ENCODE results near the gene CKM.

The CKM gene

DNA sequence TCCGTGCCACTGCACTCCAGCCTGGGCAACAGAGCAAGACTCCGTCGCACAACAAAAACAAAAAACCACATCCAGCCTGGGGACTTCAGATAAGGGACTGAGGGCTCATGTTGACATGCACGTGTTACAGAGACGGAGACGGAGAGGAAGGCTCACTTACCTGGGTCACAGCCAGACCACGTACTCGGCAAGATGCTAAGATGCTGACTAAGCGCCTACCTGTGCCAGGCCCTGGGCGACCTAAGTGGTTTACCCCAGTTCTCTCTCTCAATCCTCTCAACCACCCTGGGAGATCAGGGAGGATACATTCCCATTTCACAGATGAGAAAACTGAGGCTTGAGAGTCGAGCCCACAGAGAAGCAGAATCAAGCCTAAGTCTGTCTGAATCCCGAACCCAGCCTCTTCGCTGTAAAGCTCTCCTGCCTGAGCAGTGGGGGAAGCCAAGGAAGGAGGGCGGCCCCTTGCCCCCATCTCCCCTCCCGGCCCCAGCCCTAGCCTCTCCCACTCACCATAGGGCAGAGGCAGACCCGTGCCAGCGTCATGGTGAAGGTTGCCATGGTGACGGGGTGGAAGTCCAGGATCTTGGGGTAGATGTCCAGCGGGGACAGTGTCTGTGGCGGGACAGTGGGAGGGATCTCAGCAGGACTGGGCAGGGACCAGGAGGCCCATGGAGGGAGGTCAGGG is 34.2 kb upstream of the CKM start:
- Histone ChIP-seq H3K36me3 (ENCODE audit: insufficient read depth, low read length) (peaks cover 13% of the 10 kb centered on the region; the same call in 1 of the 2 replicates), H2AFZ (ENCODE audit: low read length, unreplicated experiment) (no peak overlapping the region), H3K4me3 (ENCODE audit: low read depth, low read length) (no peak overlapping the region), H3K27me3 (ENCODE audit: insufficient read depth, low read length) (no peaks in the 10 kb centered on the region), H3K27ac (ENCODE audit: low read depth, low read length) (no peak overlapping the region), H3K79me2 (ENCODE audit: control insufficient read depth, insufficient read depth, low read length, unreplicated experiment) (no peaks in the 10 kb centered on the region), H3K4me1 (ENCODE audit: control insufficient read depth, insufficient read depth, low read length, unreplicated experiment) (no peaks in the 10 kb centered on the region)

DNA sequence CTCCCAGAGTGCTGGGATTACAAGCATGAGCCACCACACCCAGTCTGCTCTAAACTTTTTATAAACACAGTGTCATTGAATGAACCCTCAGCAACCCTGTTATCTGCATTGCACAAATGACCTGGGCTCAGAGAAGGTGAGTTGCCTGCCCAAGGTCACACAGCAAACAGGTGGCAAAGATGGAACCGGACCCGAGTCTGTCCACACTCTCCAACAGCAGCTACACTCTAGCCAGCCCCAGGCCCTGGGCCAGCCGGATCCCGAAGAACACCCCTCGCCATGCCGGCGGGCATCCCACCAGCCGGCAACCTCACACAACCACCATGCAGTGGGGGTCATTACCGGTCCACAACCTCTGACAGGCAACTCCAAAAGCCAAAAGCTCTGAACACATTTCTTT is 33.2 kb upstream of the CKM start:
- Histone ChIP-seq H3K36me3 (ENCODE audit: insufficient read depth, low read length) (peaks cover 13% of the 10 kb centered on the region; the same call in 1 of the 2 replicates), H3K4me1 (ENCODE audit: control insufficient read depth, insufficient read depth, low read length, unreplicated experiment) (no peaks in the 10 kb centered on the region), H3K4me3 (ENCODE audit: low read depth, low read length) (no peak overlapping the region), H2AFZ (ENCODE audit: low read length, unreplicated experiment) (no peak overlapping the region), H3K27ac (ENCODE audit: low read depth, low read length) (no peak overlapping the region), H3K79me2 (ENCODE audit: control insufficient read depth, insufficient read depth, low read length, unreplicated experiment) (no peaks in the 10 kb centered on the region), H3K27me3 (ENCODE audit: insufficient read depth, low read length) (no peaks in the 10 kb centered on the region)

GRCh38 chr19:45355402-45355801 is 32.7 kb upstream of the CKM start:
- Histone ChIP-seq H3K79me2 (ENCODE audit: control insufficient read depth, insufficient read depth, low read length, unreplicated experiment) (no peaks in the 10 kb centered on the region), H3K4me1 (ENCODE audit: control insufficient read depth, insufficient read depth, low read length, unreplicated experiment) (no peaks in the 10 kb centered on the region), H3K4me3 (ENCODE audit: low read depth, low read length) (no peak overlapping the region), H3K27me3 (ENCODE audit: insufficient read depth, low read length) (no peaks in the 10 kb centered on the region), H2AFZ (ENCODE audit: low read length, unreplicated experiment) (no peak overlapping the region), H3K27ac (ENCODE audit: low read depth, low read length) (no peak overlapping the region), H3K36me3 (ENCODE audit: insufficient read depth, low read length) (peaks cover 13% of the 10 kb centered on the region; the same call in 1 of the 2 replicates)

DNA sequence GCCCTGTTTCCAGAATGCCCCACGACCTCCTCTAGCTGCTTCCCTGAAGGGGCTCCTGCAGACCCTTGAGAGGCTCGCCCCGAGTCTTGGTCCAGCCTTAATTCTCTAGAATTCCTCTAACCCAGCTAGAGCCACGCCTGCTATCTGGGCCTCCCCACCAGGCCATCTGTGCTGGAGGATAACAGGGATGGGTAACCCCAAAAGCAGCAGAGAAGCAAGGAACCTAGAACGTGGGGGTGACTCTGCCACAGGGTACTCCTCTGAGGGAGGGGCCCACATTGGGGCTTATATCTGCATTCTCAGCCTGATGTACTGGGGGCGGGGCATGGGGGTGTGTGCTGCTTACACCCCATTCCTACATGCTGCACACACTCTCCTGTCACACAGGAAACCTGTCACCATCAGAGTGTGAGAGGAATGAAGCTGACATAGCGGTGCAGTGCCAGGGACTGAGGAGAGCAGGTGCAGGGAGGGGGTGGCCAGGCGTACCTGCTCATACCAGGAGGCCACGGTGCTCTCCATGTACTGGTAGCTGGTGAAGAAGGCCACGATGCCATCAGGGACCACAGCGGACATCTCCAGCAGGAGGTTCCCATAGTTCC is 31.7 kb upstream of the CKM start:
- Histone ChIP-seq H3K79me2 (ENCODE audit: control insufficient read depth, insufficient read depth, low read length, unreplicated experiment) (no peaks in the 10 kb centered on the region), H3K4me1 (ENCODE audit: control insufficient read depth, insufficient read depth, low read length, unreplicated experiment) (no peaks in the 10 kb centered on the region), H3K36me3 (ENCODE audit: insufficient read depth, low read length) (peaks cover 13% of the 10 kb centered on the region; the same call in 1 of the 2 replicates)

DNA sequence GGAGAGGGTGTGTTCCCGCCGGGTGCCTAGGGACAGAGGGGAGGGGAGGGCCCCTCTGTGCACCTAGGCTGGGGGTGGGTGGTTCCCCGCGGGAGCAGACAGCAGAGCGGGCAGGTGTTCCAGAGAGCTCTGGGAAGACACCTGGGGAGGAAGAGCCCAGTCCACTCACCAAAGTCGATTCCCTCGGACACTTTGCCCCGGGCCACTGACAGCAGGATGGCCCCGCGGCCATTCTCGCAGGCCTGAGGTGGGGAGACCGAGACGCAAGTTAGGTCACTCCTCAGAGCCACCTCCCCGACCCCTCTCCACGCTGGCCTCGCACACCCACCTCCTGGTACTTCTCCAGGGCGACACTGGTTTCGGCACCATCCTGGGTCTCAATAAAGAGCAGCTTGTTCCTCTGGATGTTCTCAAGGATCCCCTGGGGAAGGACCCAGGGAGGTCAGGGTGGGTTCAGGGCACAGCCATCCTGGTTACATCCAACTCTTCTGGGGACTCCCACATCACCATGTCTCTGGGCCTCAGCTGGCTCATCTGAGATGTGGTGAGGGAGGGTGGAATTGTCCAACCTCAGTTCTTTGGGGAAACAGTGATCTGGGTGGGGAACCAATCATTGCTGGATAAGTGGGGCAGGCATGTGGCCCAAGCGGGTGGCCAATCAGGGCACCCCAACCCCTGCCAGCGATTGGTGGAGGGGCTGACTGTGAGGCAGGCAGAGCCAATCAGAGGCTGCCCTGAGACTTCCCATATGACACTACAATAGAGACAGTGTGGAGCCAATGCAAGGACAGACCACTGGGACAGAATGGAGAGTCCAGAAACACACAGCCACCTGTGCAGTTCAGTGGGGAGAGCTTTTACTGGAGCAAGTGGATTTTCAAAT is 30.5 kb upstream of the CKM start:
- Histone ChIP-seq H3K27ac (ENCODE audit: low read depth, low read length) (no peak overlapping the region), H3K4me3 (ENCODE audit: low read depth, low read length) (no peak overlapping the region), H3K4me1 (ENCODE audit: control insufficient read depth, insufficient read depth, low read length, unreplicated experiment) (no peaks in the 10 kb centered on the region), H3K27me3 (ENCODE audit: insufficient read depth, low read length) (no peaks in the 10 kb centered on the region), H3K79me2 (ENCODE audit: control insufficient read depth, insufficient read depth, low read length, unreplicated experiment) (no peaks in the 10 kb centered on the region), H2AFZ (ENCODE audit: low read length, unreplicated experiment) (no peak overlapping the region), H3K36me3 (ENCODE audit: insufficient read depth, low read length) (peaks cover 13% of the 10 kb centered on the region; the same call in 1 of the 2 replicates)

More for the DNA sequence above, 31.7 kb upstream of the CKM start:
- Histone ChIP-seq H3K27me3 (ENCODE audit: insufficient read depth, low read length) (no peaks in the 10 kb centered on the region), H3K4me3 (ENCODE audit: low read depth, low read length) (no peak overlapping the region), H2AFZ (ENCODE audit: low read length, unreplicated experiment) (no peak overlapping the region), H3K27ac (ENCODE audit: low read depth, low read length) (no peak overlapping the region)

GRCh38 chr19:45352471-45352870 is 29.8 kb upstream of the CKM start:
- H3K36me3 ChIP-seq (ENCODE audit: insufficient read depth, low read length): peaks cover 13% of the 10 kb centered on the region; the same call in 1 of the 2 replicates
- no peak overlapping the region for H2AFZ ChIP-seq (ENCODE audit: low read length, unreplicated experiment)
- H3K27me3 ChIP-seq (ENCODE audit: insufficient read depth, low read length): no peaks in the 10 kb centered on the region
- no peaks in the 10 kb centered on the region for H3K4me1 ChIP-seq (ENCODE audit: control insufficient read depth, insufficient read depth, low read length, unreplicated experiment)
- H3K27ac ChIP-seq (ENCODE audit: low read depth, low read length): no peak overlapping the region
- H3K79me2 ChIP-seq (ENCODE audit: control insufficient read depth, insufficient read depth, low read length, unreplicated experiment): no peaks in the 10 kb centered on the region
- H3K4me3 ChIP-seq (ENCODE audit: low read depth, low read length): no peak overlapping the region

GRCh38 chr19:45352062-45352461 is 29.4 kb upstream of the CKM start:
- Histone ChIP-seq H3K36me3 (ENCODE audit: insufficient read depth, low read length) (peaks cover 10% of the 10 kb centered on the region; the same call in 1 of the 2 replicates), H3K4me1 (ENCODE audit: control insufficient read depth, insufficient read depth, low read length, unreplicated experiment) (no peaks in the 10 kb centered on the region), H3K79me2 (ENCODE audit: control insufficient read depth, insufficient read depth, low read length, unreplicated experiment) (no peaks in the 10 kb centered on the region), H3K4me3 (ENCODE audit: low read depth, low read length) (no peak overlapping the region), H3K27me3 (ENCODE audit: insufficient read depth, low read length) (no peaks in the 10 kb centered on the region), H3K27ac (ENCODE audit: low read depth, low read length) (no peak overlapping the region), H2AFZ (ENCODE audit: low read length, unreplicated experiment) (no peak overlapping the region)

GRCh38 chr19:45351401-45351952 is 28.8 kb upstream of the CKM start:
- no peak overlapping the region for H2AFZ ChIP-seq (ENCODE audit: low read length, unreplicated experiment)
- no peak overlapping the region for H3K27ac ChIP-seq (ENCODE audit: low read depth, low read length)
- no peaks in the 10 kb centered on the region for H3K79me2 ChIP-seq (ENCODE audit: control insufficient read depth, insufficient read depth, low read length, unreplicated experiment)
- no peaks in the 10 kb centered on the region for H3K27me3 ChIP-seq (ENCODE audit: insufficient read depth, low read length)
- no peak overlapping the region for H3K4me3 ChIP-seq (ENCODE audit: low read depth, low read length)
- H3K36me3 ChIP-seq (ENCODE audit: insufficient read depth, low read length): peaks cover 10% of the 10 kb centered on the region; the same call in 1 of the 2 replicates
- H3K4me1 ChIP-seq (ENCODE audit: control insufficient read depth, insufficient read depth, low read length, unreplicated experiment): no peaks in the 10 kb centered on the region

DNA sequence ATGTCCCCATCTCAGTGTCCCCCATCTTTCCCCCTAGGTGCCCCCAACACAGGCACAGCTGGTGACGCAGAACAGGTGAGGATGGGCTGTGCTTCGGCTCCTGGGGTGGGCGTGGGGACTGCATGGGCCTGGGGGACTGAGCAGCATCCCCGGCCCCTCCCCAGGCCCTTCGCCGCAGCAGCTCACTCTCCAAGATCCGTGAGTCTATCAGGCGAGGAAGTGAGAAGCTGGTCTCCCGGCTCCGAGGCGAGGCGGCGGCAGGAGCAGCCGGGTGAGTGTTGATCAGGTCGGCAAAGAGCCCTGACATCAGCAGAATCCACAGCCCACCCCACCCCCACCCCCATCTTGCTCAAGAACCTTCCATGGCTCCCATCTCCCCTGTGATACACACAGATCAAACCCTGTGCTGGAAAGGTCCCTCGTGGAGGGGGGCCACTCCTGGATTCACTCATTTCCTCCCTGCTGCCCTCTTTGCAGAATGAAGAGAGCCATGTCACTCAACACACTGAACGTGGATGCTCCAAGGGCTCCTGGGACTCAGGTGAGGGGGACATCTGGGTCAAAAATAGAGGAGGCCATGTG is 27.9 kb upstream of the CKM start:
- Histone ChIP-seq H3K79me2 (ENCODE audit: control insufficient read depth, insufficient read depth, low read length, unreplicated experiment) (no peaks in the 10 kb centered on the region), H3K4me1 (ENCODE audit: control insufficient read depth, insufficient read depth, low read length, unreplicated experiment) (no peaks in the 10 kb centered on the region), H3K4me3 (ENCODE audit: low read depth, low read length) (no peak overlapping the region), H3K27me3 (ENCODE audit: insufficient read depth, low read length) (no peaks in the 10 kb centered on the region), H2AFZ (ENCODE audit: low read length, unreplicated experiment) (no peak overlapping the region), H3K36me3 (ENCODE audit: insufficient read depth, low read length) (0 out of 2 replicates have a peak, but pooled peaks cover 3% of the 10 kb centered on the region), H3K27ac (ENCODE audit: low read depth, low read length) (no peak overlapping the region)

DNA sequence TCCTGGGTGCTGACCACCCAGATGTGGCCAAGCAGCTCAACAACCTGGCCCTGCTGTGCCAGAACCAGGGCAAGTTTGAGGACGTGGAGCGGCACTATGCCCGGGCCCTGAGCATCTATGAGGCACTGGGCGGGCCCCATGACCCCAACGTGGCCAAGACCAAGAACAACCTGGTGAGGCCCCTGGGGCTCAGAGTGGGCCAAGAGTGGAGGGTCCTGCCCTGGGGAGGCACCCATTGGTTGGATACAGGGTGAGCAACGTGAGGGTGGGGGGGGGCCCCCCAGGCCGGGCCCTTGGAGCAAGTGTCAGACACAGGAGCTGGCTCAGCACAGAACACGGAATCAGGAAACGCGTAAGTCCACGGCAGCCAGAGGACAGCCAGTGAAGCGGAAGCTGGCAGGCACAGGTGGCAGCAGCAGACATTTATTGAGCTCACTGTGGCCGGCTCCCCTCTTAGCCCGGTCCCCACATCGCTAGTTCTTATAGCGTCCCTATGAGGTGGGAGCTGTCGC is 26.8 kb upstream of the CKM start:
- no peaks in the 10 kb centered on the region for H3K79me2 ChIP-seq (ENCODE audit: control insufficient read depth, insufficient read depth, low read length, unreplicated experiment)
- no peaks in the 10 kb centered on the region for H3K4me1 ChIP-seq (ENCODE audit: control insufficient read depth, insufficient read depth, low read length, unreplicated experiment)
- no peak overlapping the region for H3K4me3 ChIP-seq (ENCODE audit: low read depth, low read length)
- H3K27me3 ChIP-seq (ENCODE audit: insufficient read depth, low read length): no peaks in the 10 kb centered on the region
- H3K36me3 ChIP-seq (ENCODE audit: insufficient read depth, low read length): no peaks in the 10 kb centered on the region
- H3K27ac ChIP-seq (ENCODE audit: low read depth, low read length): no peak overlapping the region
- H2AFZ ChIP-seq (ENCODE audit: low read length, unreplicated experiment): no peak overlapping the region

Data from ACC112 (cell line).